Prostate gland (tissue), 2 donors: ENCODE data around the gene RHOXF2B.
"Not testable (repeated sequence)": the region's sequence is repeated elsewhere in the genome, so short reads cannot be mapped to it uniquely, and the experiment has no call there.

ENCODE experiments used
- POLR2A ChIP-seq: fragments of 450-650 bp; IDR thresholded peaks from one replicate; pipeline ENCODE4 v1.6.1; 2016; ENCODE audit warnings: antibody characterized with exemption, mild to moderate bottlenecking
- POLR2AphosphoS5 ChIP-seq: sonication (generic); formaldehyde crosslinking; IDR thresholded peaks from one replicate; pipeline ENCODE4 v1.6.1; 2017; ENCODE audit warnings: antibody characterized with exemption
- TF ChIP-seq, protein P1 (sequence below), 4 experiments: fragments of 200-600 bp in 2 of 4; fragments of 450-650 bp in 2 of 4; sonication (generic) in 2 of 4; IDR thresholded peaks; 1 replicate in 3 of 4; 2 replicates in 1 of 4; pipeline ENCODE4 v1.5.1; 2016 to 2019; ENCODE audit warnings: antibody characterized with exemption in 4 of 4, mild to moderate bottlenecking in 2 of 4, moderate library complexity in 2 of 4

DNA sequence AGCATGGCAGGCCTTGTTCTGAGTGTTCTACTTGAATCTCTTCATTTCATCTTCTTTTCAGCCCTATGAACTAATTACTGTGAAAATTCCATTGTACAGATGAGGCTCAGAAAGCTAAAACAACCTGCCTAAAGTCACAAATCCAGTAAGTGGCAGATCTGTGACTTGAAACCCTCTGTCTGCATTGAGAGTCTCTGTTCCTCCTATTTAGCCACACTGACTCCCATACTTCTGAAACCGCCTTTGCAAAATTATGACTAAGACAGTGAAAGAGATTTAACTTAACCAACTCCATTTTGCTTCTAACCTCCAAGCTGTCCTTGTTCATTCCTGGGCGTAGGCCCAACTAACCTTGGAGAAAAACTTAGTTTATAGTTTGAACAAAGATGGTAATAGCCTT is 35.2 kb downstream of the RHOXF2B start:
- TF ChIP-seq, protein P1, sequence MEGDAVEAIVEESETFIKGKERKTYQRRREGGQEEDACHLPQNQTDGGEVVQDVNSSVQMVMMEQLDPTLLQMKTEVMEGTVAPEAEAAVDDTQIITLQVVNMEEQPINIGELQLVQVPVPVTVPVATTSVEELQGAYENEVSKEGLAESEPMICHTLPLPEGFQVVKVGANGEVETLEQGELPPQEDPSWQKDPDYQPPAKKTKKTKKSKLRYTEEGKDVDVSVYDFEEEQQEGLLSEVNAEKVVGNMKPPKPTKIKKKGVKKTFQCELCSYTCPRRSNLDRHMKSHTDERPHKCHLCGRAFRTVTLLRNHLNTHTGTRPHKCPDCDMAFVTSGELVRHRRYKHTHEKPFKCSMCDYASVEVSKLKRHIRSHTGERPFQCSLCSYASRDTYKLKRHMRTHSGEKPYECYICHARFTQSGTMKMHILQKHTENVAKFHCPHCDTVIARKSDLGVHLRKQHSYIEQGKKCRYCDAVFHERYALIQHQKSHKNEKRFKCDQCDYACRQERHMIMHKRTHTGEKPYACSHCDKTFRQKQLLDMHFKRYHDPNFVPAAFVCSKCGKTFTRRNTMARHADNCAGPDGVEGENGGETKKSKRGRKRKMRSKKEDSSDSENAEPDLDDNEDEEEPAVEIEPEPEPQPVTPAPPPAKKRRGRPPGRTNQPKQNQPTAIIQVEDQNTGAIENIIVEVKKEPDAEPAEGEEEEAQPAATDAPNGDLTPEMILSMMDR (IDR thresholded peaks at IDR 0.05) = not testable (repeated sequence)
- not testable (repeated sequence) for TF ChIP-seq POLR2A, POLR2AphosphoS5
